K562 (cell line): ENCODE measurements around the gene TNIP1. TPM values are rescaled to one million over a fixed set of nuclear protein-coding genes. Genes with fewer than 3 reads are reported as not detected.

Experiments used
- BCOR ChIP-seq: fragments of 450-650 bp; IDR thresholded peaks from 2 replicates; pipeline ENCODE4 v1.6.1; 2016
- CEBPG ChIP-seq, 3 experiments: fragments of 200-800 bp in 1 of 3; sonication (Bioruptor generic) in 1 of 3; sonication (generic) in 1 of 3; formaldehyde crosslinking in 1 of 3; IDR thresholded peaks in 2 of 3; conservative IDR thresholded peaks in 1 of 3; 2 replicates each; pipeline versions ENCODE4 v1.6.1 to v1.8.0; 2016 to 2022; ENCODE audit warnings: missing compliant biosample characterization in 2 of 3, missing genetic modification characterization in 2 of 3, mild to moderate bottlenecking in 1 of 3, missing genetic modification reagents in 1 of 3
- DIDO1 ChIP-seq: fragments of 450-650 bp; IDR thresholded peaks from 2 replicates; pipeline ENCODE4 v1.6.1; 2016; ENCODE audit warnings: low read depth, missing biosample characterization, missing genetic modification characterization
- E4F1 ChIP-seq: fragments of 250-450 bp; sonication (Bioruptor Pico); IDR thresholded peaks from 2 replicates; pipeline ENCODE4 v1.5.0; 2021; ENCODE audit warnings: mild to moderate bottlenecking, borderline replicate concordance
- GTF2A2 ChIP-seq: IDR thresholded peaks from 2 replicates; pipeline ENCODE4 v1.6.1; 2016; ENCODE audit warnings: mild to moderate bottlenecking, missing genetic modification characterization, missing compliant biosample characterization
- GTF3C2 ChIP-seq: IDR thresholded peaks from 3 replicates; pipeline ENCODE4 v1.6.1; 2011; ENCODE audit warnings: borderline replicate concordance, mild to moderate bottlenecking, moderate library complexity; ENCODE audit not compliant: insufficient read length; ENCODE audit errors: extremely low read depth
- JUNB ChIP-seq: fragments of 450-650 bp; formaldehyde crosslinking; conservative IDR thresholded peaks from 2 replicates; pipeline ENCODE4 v1.4.0; 2020; ENCODE audit warnings: mild to moderate bottlenecking
- LARP7 ChIP-seq: fragments of 450-650 bp; IDR thresholded peaks from 2 replicates; pipeline ENCODE4 v1.6.1; 2016
- MAFF ChIP-seq: IDR thresholded peaks from 2 replicates; pipeline ENCODE4 v1.6.1; 2012; ENCODE audit warnings: low read length, improper control_type of control experiment
- POLR2H ChIP-seq: IDR thresholded peaks from 2 replicates; pipeline ENCODE4 v1.6.1; 2016; ENCODE audit warnings: missing genetic modification characterization, low read depth, mild to moderate bottlenecking, control low read depth, missing compliant biosample characterization, moderate library complexity
- PTBP1 ChIP-seq: fragments of 200-400 bp; formaldehyde crosslinking; IDR thresholded peaks from 2 replicates; pipeline ENCODE4 v1.6.1; 2017; ENCODE audit warnings: low read depth, low read length
- PTRF ChIP-seq: fragments of 450-650 bp; IDR thresholded peaks from 2 replicates; pipeline ENCODE4 v1.6.1; 2016; ENCODE audit warnings: mild to moderate bottlenecking, missing genetic modification characterization, missing compliant biosample characterization
- ZBTB5 ChIP-seq: fragments of 450-650 bp; IDR thresholded peaks from 2 replicates; pipeline ENCODE4 v1.6.1; 2017; ENCODE audit warnings: antibody characterized with exemption
- ZNF124 ChIP-seq: sonication (generic); formaldehyde crosslinking; IDR thresholded peaks from 2 replicates; pipeline ENCODE4 v1.8.1; 2022; ENCODE audit warnings: missing genetic modification reagents
- ZNF324 ChIP-seq: fragments of 250-450 bp; sonication (Bioruptor Pico); IDR thresholded peaks from 2 replicates; pipeline ENCODE4 v1.4.0; 2020; ENCODE audit warnings: mild to moderate bottlenecking
- ZNF395 ChIP-seq: fragments of 200-800 bp; sonication (Bioruptor generic); IDR thresholded peaks from 2 replicates; pipeline ENCODE4 v1.6.1; 2017; ENCODE audit warnings: missing genetic modification characterization, missing compliant biosample characterization
- ZNF79 ChIP-seq: fragments of 250-450 bp; sonication (Bioruptor Pico); IDR thresholded peaks from 2 replicates; pipeline ENCODE4 v1.4.0; 2020; ENCODE audit warnings: low read depth, mild to moderate bottlenecking, moderate library complexity
- polyA plus RNA-seq, 8 experiments: library from polyadenylated mRNA; depleted of rRNA in 4 of 8; stranded (reverse) in 5 of 8; unstranded in 3 of 8; fragments of >200 nt; fragmentation: Nextera tagmentation in 2 of 8; fragmentation: Illumina TruSeq in 1 of 8; extraction: Ambion mirVana in 2 of 8; extraction: Trizol in 1 of 8; gene quantifications; 2 replicates each; pipeline versions ENCODE4 v1.2.1 to v1.2.3, GENCODE V29; 2011 to 2014; ENCODE audit warnings: inconsistent platforms in 1 of 8, missing spikeins in 1 of 8
- total RNA-seq, 7 experiments: library from RNA; depleted of rRNA in 6 of 7; stranded (reverse); fragments of >200 nt in 6 of 7; fragmentation: Illumina TruSeq in 2 of 7; extraction: Trizol in 2 of 7; gene quantifications; 2 replicates each; pipeline versions ENCODE4 v1.2.1 to v1.2.3, GENCODE V29; 2011 to 2021; ENCODE audit warnings: low replicate concordance in 1 of 7

TNIP1 gene
- total and polyA plus RNA-seq, 9 of the 15 experiments (the other 6 are each of a cell fraction or from before 2014, with no cell fraction given), result 0.46 to 41.0 (median 24.6) TPM

- TF ChIP-seq ZNF79 (no peak), E4F1 (CRISPR knock-in tag) (no peak), ZNF395 (CRISPR knock-in tag) (no peak), GTF2A2 (tag) (no peak), ZNF324 (CRISPR knock-in tag) (no peak), POLR2H (tag) (peak; percentile 72), LARP7 (no peak), JUNB (no peak), BCOR (no peak), PTBP1 (no peak), CEBPG (CRISPR knock-in tag; IDR thresholded peaks at IDR 0.05) (no peak; the same call in 1 of the 2 replicates), CEBPG (tag; conservative IDR thresholded peaks at IDR 0.05 in 1 of 2, IDR thresholded peaks at IDR 0.05 in 1 of 2) (peak in 1 of 2 experiments; percentile 67; a peak in 2 of 4 replicates), GTF3C2 (no peak), ZBTB5 (peak; percentile 90), MAFF (no peak), PTRF (no peak), ZNF124 (CRISPR knock-in tag) (no peak), DIDO1 (no peak)
These were observed 64.8 kb downstream of the TNIP1 start (continued) for GRCh38 chr5:151015974-151016587.
